NCI-H2196 (cell line): ENCODE results near the gene PTGIR.
A peak's percentile ranks its signal among the peaks of the same experiment; 100 is the strongest.

Experiments
- DNase-seq: peaks from one replicate; lab custom pipeline; 2025; ENCODE audit not compliant: unreplicated experiment; lab: John Stamatoyannopoulos, UW

The PTGIR gene

GRCh38 chr19:46616631-46617322 is 8.1 kb downstream of the PTGIR start:
- DNase-seq, result peak; percentile 85

GRCh38 chr19:46615966-46616365 is 8.9 kb downstream of the PTGIR start:
- no peak for DNase-seq

GRCh38 chr19:46614114-46614722 is 10.7 kb downstream of the PTGIR start:
- peak; percentile 81 for DNase-seq

- DNase-seq, result no peak
Measured at GRCh38 chr19:46613525-46613924, 11.4 kb downstream of the PTGIR start.

GRCh38 chr19:46611776-46612175 is 13.1 kb downstream of the PTGIR start:
- DNase-seq, result no peak

- DNase-seq, result no peak
Measured at GRCh38 chr19:46610851-46611770, 13.8 kb downstream of the PTGIR start.

GRCh38 chr19:46610413-46610775 is 14.5 kb downstream of the PTGIR start:
- no peak for DNase-seq

GRCh38 chr19:46609511-46610412 is 15.1 kb downstream of the PTGIR start:
- no peak for DNase-seq

GRCh38 chr19:46608581-46609345 is 16.1 kb downstream of the PTGIR start:
- no peak for DNase-seq

- DNase-seq, result no peak
Measured at GRCh38 chr19:46608178-46608577, 16.7 kb downstream of the PTGIR start.

GRCh38 chr19:46607448-46607841 is 17.4 kb downstream of the PTGIR start:
- no peak for DNase-seq

GRCh38 chr19:46606681-46607447 is 18.0 kb downstream of the PTGIR start:
- DNase-seq, result no peak

GRCh38 chr19:46606019-46606418 is 18.9 kb downstream of the PTGIR start:
- DNase-seq, result no peak

GRCh38 chr19:46605356-46605821 is 19.5 kb downstream of the PTGIR start:
- no peak for DNase-seq

GRCh38 chr19:46604781-46605355 is 20.0 kb downstream of the PTGIR start:
- no peak for DNase-seq

- no peak for DNase-seq
Measured at GRCh38 chr19:46603752-46604231, 21.1 kb downstream of the PTGIR start.

- no peak for DNase-seq
Measured at GRCh38 chr19:46603195-46603637, 21.7 kb downstream of the PTGIR start.

GRCh38 chr19:46602392-46603194 is 22.3 kb downstream of the PTGIR start:
- DNase-seq, result no peak
